Nephron progenitor cell (in vitro differentiated cells): ENCODE results near the gene CORO6.

Experiments used
- DNase-seq: peaks from one replicate; pipeline ENCODE4 v3.0.0; 2021
- H3K27ac Mint-ChIP-seq: 2 replicates; pipeline ENCODE4 v1.8.0; 2021; ENCODE audit warnings: mild to moderate bottlenecking, moderate library complexity, mixed read lengths
- H3K27me3 Mint-ChIP-seq: 2 replicates; pipeline ENCODE4 v1.8.0; 2021; ENCODE audit warnings: mild to moderate bottlenecking, low read depth, mixed read lengths; ENCODE audit not compliant: poor library complexity
- H3K36me3 Mint-ChIP-seq: 2 replicates; pipeline ENCODE4 v1.8.0; 2021; ENCODE audit warnings: low read depth, mixed read lengths
- H3K4me1 Mint-ChIP-seq: 2 replicates; pipeline ENCODE4 v1.8.0; 2021; ENCODE audit warnings: mixed read lengths
- H3K4me3 Mint-ChIP-seq: 2 replicates; pipeline ENCODE4 v1.8.0; 2021; ENCODE audit warnings: mild to moderate bottlenecking, moderate library complexity, mixed read lengths
- H3K9me3 Mint-ChIP-seq: 2 replicates; pipeline ENCODE4 v1.8.0; 2021; ENCODE audit warnings: mild to moderate bottlenecking, moderate library complexity, mixed read lengths
- TF ChIP-seq, protein P1 (sequence below): fragments of 200-600 bp; sonication (generic); IDR thresholded peaks from 2 replicates; pipeline ENCODE4 v1.5.0; 2021; ENCODE audit warnings: antibody characterized with exemption

Gene CORO6

GRCh38 chr17:29577385-29578211 lies 45.1 kb downstream of the CORO6 start:
- peaks cover 21% of the 10 kb centered on the region for H3K36me3 Mint-ChIP-seq
- no peak overlapping the region for H3K27ac Mint-ChIP-seq
- peak; percentile 6 for DNase-seq
- TF ChIP-seq, protein P1, sequence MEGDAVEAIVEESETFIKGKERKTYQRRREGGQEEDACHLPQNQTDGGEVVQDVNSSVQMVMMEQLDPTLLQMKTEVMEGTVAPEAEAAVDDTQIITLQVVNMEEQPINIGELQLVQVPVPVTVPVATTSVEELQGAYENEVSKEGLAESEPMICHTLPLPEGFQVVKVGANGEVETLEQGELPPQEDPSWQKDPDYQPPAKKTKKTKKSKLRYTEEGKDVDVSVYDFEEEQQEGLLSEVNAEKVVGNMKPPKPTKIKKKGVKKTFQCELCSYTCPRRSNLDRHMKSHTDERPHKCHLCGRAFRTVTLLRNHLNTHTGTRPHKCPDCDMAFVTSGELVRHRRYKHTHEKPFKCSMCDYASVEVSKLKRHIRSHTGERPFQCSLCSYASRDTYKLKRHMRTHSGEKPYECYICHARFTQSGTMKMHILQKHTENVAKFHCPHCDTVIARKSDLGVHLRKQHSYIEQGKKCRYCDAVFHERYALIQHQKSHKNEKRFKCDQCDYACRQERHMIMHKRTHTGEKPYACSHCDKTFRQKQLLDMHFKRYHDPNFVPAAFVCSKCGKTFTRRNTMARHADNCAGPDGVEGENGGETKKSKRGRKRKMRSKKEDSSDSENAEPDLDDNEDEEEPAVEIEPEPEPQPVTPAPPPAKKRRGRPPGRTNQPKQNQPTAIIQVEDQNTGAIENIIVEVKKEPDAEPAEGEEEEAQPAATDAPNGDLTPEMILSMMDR = no peak
- peaks cover 29% of the 10 kb centered on the region for H3K4me1 Mint-ChIP-seq
- no peaks in the 10 kb centered on the region for H3K9me3 Mint-ChIP-seq
- H3K4me3 Mint-ChIP-seq = no peak overlapping the region
- no peaks in the 10 kb centered on the region for H3K27me3 Mint-ChIP-seq

DNA sequence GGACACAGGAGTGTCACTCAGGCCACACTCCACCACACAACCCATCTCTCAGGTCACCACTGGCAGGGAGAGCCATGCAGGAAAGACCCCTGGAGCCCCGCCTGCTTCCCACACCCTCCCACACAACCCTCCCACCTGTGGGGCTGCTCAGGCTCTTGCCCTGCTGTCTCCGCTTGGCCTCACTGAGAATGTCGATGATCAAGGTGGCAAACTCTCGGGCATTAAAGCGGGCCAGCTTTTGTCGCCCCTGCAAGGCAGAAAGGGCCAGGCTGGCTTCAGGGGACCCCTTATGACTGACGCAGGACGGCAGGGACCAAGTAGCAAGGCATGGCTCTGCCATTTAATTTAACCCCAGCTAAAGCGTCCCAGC lies 45.7 kb downstream of the CORO6 start:
- H3K27ac Mint-ChIP-seq = no peak overlapping the region
- peaks cover 29% of the 10 kb centered on the region for H3K4me1 Mint-ChIP-seq

DNA sequence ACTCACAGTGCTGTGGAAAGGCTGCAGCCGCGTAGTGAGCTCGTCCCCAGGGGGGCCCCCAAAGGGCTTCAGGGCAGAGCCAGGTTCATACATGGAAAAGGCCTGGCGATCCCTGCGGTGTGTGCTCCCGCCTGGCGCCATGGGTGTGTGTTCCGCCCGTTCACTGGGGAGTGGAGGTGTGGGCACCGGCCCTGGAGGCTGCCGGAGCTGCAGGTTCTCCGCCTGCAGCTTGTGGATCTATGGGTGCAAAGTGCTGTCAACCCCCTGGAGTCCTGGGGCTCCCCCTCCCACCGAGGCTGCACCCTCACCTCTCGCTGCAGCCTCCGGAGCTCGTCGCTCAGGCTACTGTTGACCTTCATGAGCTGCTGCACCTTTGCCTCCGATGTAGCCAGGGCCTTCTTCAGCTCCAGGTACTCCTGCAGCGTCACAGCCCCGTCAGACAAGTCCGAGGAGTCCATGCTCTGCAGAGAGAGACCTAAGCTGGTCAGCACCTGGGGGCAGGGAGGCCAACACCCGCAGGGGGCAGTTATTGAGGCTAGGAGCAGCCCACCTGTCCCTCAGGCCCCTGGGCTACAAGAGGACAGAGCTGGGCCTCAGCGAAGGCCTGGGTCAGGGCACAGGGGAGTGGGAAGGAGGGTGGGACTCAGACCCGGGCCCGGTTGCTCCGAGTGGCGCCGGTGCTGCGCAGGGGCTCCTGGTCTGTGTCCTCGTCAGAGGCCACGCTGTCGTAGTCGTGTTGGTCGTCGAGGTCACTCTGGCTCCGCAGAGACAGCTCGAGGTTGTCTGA lies 46.3 kb downstream of the CORO6 start:
- H3K9me3 Mint-ChIP-seq = no peaks in the 10 kb centered on the region
- no peak overlapping the region for H3K4me3 Mint-ChIP-seq
- peaks cover 16% of the 10 kb centered on the region for H3K36me3 Mint-ChIP-seq
- H3K27me3 Mint-ChIP-seq = no peaks in the 10 kb centered on the region
- H3K4me1 Mint-ChIP-seq = peaks cover 29% of the 10 kb centered on the region
- DNase-seq = peak; percentile 2
- TF ChIP-seq, protein P1 = no peak
- H3K27ac Mint-ChIP-seq = no peak overlapping the region

More for the DNA sequence above, 45.7 kb downstream of the CORO6 start:
- peak; percentile 6 for DNase-seq
- Mint-ChIP-seq H3K4me3 (no peak overlapping the region), H3K36me3 (peaks cover 16% of the 10 kb centered on the region), H3K27me3 (no peaks in the 10 kb centered on the region), H3K9me3 (no peaks in the 10 kb centered on the region)
- TF ChIP-seq, protein P1 = no peak

DNA sequence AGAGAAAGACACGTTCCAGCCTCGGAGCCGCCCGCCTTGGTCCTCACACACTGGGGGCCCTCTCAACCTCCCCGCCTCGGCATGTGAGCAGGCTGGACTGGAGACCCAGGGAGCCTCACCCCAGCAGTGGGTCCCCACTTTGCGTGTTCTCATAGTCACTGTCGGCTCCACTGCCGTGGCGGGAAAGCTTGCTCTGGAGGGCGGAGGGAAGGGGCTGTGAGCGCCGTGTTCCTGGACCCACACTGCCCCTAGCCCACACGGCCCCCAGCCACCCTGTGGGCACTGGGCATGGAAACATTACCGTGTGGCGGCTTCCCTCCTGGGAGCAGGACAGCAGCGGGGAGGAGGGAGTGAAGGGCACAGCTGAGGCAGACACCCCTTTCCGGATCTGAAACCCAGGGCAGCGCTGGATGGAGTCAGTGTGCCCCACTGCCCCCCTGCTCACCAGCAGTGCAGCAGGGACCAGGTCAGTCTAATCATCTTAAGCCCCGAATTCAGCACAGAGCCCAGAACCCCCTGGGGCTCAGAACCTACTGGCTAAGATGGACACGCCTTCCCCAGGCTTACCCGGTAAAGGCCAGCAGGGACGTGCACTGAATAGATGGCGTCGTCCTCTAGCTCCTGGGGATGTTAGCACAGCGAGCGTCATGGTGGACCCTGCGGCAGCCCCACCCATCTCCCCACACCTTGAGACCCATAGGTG lies 47.0 kb downstream of the CORO6 start:
- H3K27me3 Mint-ChIP-seq = peaks cover under 1% of the 10 kb centered on the region
- peak; percentile 1 for DNase-seq
- no peak overlapping the region for H3K27ac Mint-ChIP-seq
- H3K4me1 Mint-ChIP-seq = peaks cover 35% of the 10 kb centered on the region
- H3K9me3 Mint-ChIP-seq = no peaks in the 10 kb centered on the region
- TF ChIP-seq, protein P1 = no peak
- H3K4me3 Mint-ChIP-seq = no peak overlapping the region
- H3K36me3 Mint-ChIP-seq = peaks cover 21% of the 10 kb centered on the region

DNA sequence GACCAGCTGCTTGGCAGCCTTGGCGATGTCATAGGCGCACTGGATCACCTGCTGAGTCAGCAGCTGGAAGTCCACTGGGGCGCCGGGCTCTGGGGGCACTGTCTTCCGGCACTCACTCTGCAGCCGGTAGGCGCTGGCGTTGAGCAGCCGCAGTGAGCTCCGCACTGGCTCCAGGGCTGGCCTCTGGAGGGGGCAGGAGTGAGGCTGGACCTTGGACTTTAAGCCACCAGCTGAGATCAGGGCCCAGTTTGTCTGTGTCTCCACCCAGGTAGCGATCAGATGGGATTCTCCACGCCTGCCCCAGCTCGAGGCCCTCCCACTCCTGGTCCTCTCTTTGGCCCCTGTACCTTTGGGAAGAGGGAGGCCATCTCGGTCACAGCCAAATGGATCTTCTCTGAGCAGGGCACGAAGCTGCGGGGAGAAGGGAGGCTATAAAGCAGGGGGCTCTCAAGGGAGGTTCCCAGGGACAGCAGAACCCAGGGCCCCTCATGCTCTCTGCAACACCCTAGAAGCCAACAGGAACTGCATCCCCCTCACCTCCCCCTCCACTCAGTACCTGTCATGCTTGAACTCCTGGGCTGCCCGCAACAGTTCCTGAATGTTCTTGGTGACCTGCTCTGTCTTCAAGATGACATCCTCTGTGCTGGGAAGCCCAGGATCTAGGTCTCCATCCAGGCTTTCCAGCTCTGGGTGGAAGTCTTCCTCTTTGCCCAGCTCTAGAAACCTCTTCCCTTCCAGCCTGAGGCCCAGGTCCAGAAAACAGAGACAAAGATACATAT lies 47.8 kb downstream of the CORO6 start:
- H3K27me3 Mint-ChIP-seq = peaks cover 4% of the 10 kb centered on the region
- no peaks in the 10 kb centered on the region for H3K9me3 Mint-ChIP-seq
- TF ChIP-seq, protein P1 = no peak
- DNase-seq = no peak
- no peak overlapping the region for H3K27ac Mint-ChIP-seq
- H3K4me1 Mint-ChIP-seq = peaks cover 34% of the 10 kb centered on the region
- peaks cover 16% of the 10 kb centered on the region for H3K36me3 Mint-ChIP-seq
- no peak overlapping the region for H3K4me3 Mint-ChIP-seq
